ENCODE measurements around the gene AAGAB.
"Not testable (repeated sequence)": the region's sequence is repeated elsewhere in the genome, so short reads cannot be mapped to it uniquely, and the experiment has no call there.

The AAGAB gene

GRCh38 chr15:67253101-67253500 is 1.4 kb downstream of the AAGAB start:
- no peak for DNase-seq (ENCODE audit: low read depth in 2 of 2)

- DNase-seq (ENCODE audit: low read depth in 2 of 2): no peak
Measured at GRCh38 chr15:67251318-67251717, 3.1 kb downstream of the AAGAB start.

- no peak for DNase-seq (ENCODE audit: low read depth in 2 of 2)
Measured at GRCh38 chr15:67249830-67250229, 4.6 kb downstream of the AAGAB start.

- no peak for DNase-seq (ENCODE audit: low read depth in 2 of 2)
Measured at GRCh38 chr15:67248011-67248505, 6.4 kb downstream of the AAGAB start.

GRCh38 chr15:67246606-67247005 is 7.9 kb downstream of the AAGAB start:
- not testable (repeated sequence) for DNase-seq (ENCODE audit: low read depth in 2 of 2)

GRCh38 chr15:67244971-67245478 is 9.4 kb downstream of the AAGAB start:
- no peak for DNase-seq (ENCODE audit: low read depth in 2 of 2)

- DNase-seq (ENCODE audit: low read depth in 2 of 2): no peak
Measured at GRCh38 chr15:67242708-67243111, 11.8 kb downstream of the AAGAB start.

- peak in 1 of 2 donors; percentile 20 for DNase-seq (ENCODE audit: low read depth in 2 of 2)
Measured at GRCh38 chr15:67241132-67241855, 13.2 kb downstream of the AAGAB start.

GRCh38 chr15:67240235-67241131 is 14.0 kb downstream of the AAGAB start:
- no peak for DNase-seq (ENCODE audit: low read depth in 2 of 2)

GRCh38 chr15:67232591-67232990 is 21.9 kb downstream of the AAGAB start:
- no peak for DNase-seq (ENCODE audit: low read depth in 2 of 2)

GRCh38 chr15:67230504-67230903 is 24.0 kb downstream of the AAGAB start:
- DNase-seq (ENCODE audit: low read depth in 2 of 2): no peak

GRCh38 chr15:67228286-67228685 is 26.2 kb downstream of the AAGAB start:
- DNase-seq (ENCODE audit: low read depth in 2 of 2): no peak

- DNase-seq (ENCODE audit: low read depth in 2 of 2): no peak
Measured at GRCh38 chr15:67227846-67228245, 26.6 kb downstream of the AAGAB start.

GRCh38 chr15:67227431-67227830 is 27.0 kb downstream of the AAGAB start:
- DNase-seq (ENCODE audit: low read depth in 2 of 2): no peak

GRCh38 chr15:67225336-67225735 is 29.1 kb downstream of the AAGAB start:
- DNase-seq (ENCODE audit: low read depth in 2 of 2): no peak

GRCh38 chr15:67224889-67225288 is 29.6 kb downstream of the AAGAB start:
- DNase-seq (ENCODE audit: low read depth in 2 of 2): no peak

- DNase-seq (ENCODE audit: low read depth in 2 of 2): no peak
Measured at GRCh38 chr15:67219288-67219687, 35.2 kb downstream of the AAGAB start.

GRCh38 chr15:67218428-67218827 is 36.0 kb downstream of the AAGAB start:
- no peak for DNase-seq (ENCODE audit: low read depth in 2 of 2)

GRCh38 chr15:67216859-67217258 is 37.6 kb downstream of the AAGAB start:
- DNase-seq (ENCODE audit: low read depth in 2 of 2): no peak

- DNase-seq (ENCODE audit: low read depth in 2 of 2): no peak
Measured at GRCh38 chr15:67215102-67215501, 39.4 kb downstream of the AAGAB start.

- DNase-seq (ENCODE audit: low read depth in 2 of 2): no peak
Measured at GRCh38 chr15:67212684-67213367, 41.6 kb downstream of the AAGAB start.

GRCh38 chr15:67210555-67211168 is 43.8 kb downstream of the AAGAB start:
- DNase-seq (ENCODE audit: low read depth in 2 of 2): no peak

All from stimulated activated CD4-positive, alpha-beta T cell treated with anti-CD3 and anti-CD28 coated beads, Interleukin-4, amount 100 ng/mL, for 48 hours (primary cell).